GM19240 (cell line): ENCODE measurements around the gene ITGB6.
"Not testable (repeated sequence)": the region's sequence is repeated elsewhere in the genome, so short reads cannot be mapped to it uniquely, and the experiment has no call there.

Experiments used
- DNase-seq: peaks from one replicate; pipeline ENCODE4 v3.0.0; 2011; ENCODE audit warnings: low spot score; ENCODE audit not compliant: insufficient read length

Gene ITGB6

GRCh38 chr2:160141912-160142311 lies 58.2 kb downstream of the ITGB6 start:
- DNase-seq = no peak

GRCh38 chr2:160141419-160141818 lies 58.7 kb downstream of the ITGB6 start:
- no peak for DNase-seq

- no peak for DNase-seq
Observed at GRCh38 chr2:160140471-160140870, 59.6 kb downstream of the ITGB6 start.

- DNase-seq = no peak
Observed at GRCh38 chr2:160139991-160140390, 60.1 kb downstream of the ITGB6 start.

- no peak for DNase-seq
Observed at GRCh38 chr2:160139350-160139749, 60.7 kb downstream of the ITGB6 start.

DNA sequence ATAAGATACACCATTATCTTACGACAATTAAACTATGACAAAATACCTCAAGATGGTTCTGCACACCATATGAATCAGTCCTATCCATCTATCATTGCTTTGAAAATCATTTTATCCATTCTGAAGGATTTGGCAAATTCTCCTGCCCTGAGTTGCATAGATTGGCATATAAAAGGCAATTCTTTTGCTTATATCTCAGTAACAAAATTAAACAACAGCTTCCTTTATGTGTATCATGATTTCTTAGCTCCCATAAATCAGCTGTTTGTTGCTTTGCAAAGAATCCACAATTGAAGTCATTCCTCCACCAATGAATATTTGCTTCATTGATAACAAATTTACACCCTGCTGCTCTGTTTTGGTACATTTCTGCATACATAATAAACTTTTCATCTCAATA lies 61.7 kb downstream of the ITGB6 start:
- DNase-seq = no peak

- DNase-seq = no peak
Observed at GRCh38 chr2:160137464-160137863, 62.6 kb downstream of the ITGB6 start.

GRCh38 chr2:160132761-160133160 lies 67.3 kb downstream of the ITGB6 start:
- no peak for DNase-seq

- DNase-seq = no peak
Observed at GRCh38 chr2:160126756-160127155, 73.3 kb downstream of the ITGB6 start.

DNA sequence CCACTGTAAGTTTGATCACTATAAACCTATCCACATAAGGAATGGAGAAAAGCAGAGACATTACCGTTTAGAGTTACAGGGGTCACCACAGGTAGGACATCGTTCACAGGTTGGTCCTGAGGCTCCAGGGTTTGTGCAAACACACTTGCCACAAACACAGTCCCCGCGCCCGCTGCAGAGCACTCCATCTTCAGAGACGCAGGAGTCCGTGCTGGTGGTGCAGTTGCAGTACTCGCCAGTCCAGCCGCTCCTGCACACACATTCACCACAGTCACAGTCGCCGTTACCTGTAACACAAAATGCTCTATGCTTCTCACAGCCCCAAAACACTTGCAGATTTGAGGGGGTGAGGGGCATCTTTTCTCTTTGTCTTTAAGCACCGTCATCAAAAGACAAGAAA lies 73.8 kb downstream of the ITGB6 start:
- no peak for DNase-seq

GRCh38 chr2:160125828-160126227 lies 74.2 kb downstream of the ITGB6 start:
- DNase-seq = no peak

- no peak for DNase-seq
Observed at GRCh38 chr2:160125366-160125765, 74.7 kb downstream of the ITGB6 start.

- DNase-seq = no peak
Observed at GRCh38 chr2:160124571-160124970, 75.5 kb downstream of the ITGB6 start.

- DNase-seq = not testable (repeated sequence)
Observed at GRCh38 chr2:160114721-160115120, 85.4 kb downstream of the ITGB6 start.

DNA sequence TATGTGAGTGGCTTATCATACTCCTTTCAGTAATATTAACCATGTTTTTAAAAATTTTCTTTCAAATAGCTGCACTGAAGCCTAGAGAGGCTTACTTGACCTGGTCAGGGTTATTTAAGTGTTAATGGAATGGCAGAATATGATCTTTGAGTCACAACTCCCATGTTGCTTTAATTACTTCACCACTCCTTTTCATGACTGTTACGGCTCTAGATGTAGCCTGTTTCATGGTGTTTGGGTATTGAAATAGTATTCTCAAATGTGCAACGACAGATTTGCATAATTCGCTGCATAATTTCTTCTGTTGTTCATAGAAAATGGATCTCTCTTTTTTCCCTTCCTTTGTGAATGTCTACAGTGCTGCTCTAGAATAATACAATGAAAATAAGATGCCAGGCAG lies 86.1 kb downstream of the ITGB6 start:
- DNase-seq = no peak

DNA sequence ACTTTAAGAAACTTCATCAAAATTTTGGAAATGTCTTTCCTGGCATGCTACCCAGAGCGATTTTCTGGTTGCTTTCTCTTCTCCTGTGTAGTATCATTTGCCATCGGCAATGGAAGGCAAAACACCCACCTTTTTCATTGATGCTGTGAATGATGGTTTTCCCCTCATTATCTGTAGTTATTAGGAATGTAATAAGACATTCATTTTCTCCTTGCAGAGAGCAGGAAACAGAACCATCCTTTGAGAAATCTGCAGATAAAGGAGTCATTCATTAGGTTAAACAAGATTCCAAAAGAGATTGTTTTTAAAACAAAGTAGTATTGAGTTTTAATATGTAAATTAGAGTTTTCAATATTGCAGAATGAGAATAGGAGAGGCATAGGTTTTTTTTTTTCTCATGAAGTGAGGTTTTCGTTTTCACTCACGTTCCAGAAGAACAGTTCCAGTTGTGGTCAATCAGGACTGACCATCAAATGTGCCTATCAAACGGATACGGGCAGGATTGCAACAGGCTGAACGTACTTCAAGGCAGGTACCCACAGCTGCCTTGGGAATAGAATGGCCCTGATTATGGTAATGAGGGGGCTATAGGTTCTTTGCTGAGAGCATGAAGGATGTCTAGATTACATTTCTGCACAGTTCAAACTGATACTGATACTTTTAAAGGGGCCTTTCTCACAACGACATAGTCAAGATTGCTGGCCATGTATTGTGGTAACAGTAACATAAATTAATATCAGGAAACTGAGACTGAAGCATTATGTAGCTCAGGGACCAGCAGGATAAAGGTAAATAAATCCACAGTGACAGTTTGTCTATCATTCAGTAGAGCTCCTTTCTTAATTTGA lies 87.9 kb downstream of the ITGB6 start:
- peak; percentile 16 for DNase-seq

DNA sequence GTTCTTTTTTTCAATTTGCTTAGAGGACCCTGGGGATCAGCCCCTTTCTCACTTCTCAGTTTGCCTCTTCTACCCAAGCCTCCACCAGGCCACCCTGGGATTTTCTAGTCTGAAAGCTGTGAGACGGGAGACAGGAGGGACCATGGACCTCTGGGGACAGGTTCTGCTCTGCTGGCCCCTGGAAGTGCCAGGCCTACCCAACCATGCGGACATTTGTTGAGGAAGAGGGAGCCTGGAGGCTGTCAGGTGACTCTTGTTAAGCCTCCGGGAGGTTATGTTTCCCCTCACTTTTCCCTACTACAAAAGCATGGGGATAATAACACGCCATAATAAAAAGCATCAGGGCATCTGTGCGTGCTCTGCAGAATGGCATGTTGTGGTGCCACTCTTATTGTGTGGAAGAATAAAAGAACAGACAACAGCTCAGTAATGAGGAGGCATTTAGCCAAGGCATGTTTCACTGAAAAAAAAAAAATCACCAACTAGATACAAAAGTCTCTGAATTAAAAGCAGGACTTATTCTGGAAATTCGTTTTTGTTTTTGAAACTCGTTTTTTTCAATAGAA lies 89.3 kb downstream of the ITGB6 start:
- no peak for DNase-seq

DNA sequence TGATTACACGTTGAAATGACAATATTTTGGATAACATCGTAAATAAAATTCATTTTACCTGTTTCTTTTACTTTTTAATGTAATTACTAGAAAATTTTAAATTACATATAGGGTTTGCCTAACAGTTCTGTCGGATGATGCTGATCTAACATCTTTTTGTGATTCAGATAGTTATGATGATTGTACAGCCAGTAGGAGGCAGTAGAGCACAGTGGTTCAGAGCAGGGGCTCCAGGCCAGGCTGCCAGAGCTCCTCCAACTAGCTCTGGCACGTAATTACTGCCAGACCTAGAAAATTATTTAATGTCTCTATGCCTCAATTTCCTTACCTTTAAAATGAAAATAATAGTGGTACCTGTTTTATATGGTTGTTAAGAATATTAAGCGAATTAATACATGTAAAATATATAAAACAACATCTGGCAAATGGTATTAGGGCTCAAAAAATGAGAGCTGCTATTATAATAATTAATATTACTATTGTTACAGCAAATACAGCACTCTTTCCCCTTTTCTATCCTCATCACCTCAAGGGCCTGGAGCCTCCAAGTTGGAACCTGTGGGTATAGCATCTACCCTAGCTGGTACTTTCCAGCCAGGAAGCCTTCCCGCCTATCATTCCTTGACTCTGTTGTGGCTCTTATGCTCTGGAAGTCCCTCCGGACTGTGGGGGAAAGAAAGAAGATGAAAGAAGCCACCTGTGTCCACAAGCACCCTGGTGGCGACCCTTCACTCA lies 90.0 kb downstream of the ITGB6 start:
- DNase-seq = peak; percentile 28

DNA sequence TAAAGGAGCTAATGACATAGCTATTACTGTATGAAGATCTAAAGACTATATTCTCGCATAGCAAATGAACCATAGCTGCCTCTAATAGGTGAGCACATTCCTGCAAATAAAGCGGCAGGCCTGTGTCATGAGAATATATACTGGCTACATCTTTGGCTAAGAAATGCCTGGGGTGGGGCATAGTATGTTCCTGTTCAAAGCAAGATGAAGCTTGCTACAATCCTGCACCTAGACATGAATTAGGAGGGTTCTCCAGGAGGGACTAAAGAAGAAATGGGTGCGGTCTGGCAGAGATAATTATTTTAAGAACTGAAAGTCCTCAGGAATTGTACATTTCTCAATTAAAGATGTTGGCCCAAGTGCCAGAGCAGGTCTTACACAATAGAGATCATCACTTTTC lies 90.8 kb downstream of the ITGB6 start:
- DNase-seq = no peak

DNA sequence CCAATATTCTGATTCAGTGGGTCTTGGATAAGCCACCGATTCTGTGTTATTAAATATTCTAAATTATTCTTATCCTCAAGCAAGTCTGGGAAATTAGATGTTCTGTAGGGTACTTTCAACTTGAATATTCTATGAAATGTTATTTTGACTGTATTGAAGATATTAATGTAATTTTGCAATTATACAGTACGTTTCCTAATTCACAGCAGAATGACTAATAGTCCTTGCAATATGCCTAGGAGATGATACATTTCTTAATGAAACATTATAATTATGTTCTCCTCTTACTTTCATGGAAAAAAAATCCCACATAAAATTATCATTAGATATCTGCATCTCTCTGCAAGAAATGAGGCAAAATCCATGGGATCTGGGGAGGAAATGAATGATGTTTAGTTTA lies 91.4 kb downstream of the ITGB6 start:
- no peak for DNase-seq

DNA sequence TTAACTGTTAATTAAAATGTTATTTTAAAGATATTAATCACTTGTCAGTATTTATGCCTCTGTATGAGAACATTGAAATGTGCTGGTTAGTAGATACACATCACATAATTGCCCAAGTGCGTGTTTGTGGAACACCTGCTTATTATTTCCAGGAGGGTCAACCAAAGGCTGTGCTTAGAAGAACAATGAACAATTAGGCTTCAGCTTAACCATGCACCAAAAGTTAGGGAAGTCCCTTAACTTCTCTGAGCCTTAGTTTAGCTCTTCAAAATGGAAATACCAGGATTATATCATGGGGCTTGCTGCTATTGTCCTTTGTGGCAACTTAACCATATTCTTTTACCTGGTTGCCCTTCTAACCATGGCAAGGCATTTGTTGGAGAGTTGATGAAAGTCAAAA lies 94.7 kb downstream of the ITGB6 start:
- no peak for DNase-seq

GRCh38 chr2:160104115-160104514 lies 96.0 kb downstream of the ITGB6 start:
- DNase-seq = no peak
